Measurements from ENCODE around the gene CCL3.

DNA sequence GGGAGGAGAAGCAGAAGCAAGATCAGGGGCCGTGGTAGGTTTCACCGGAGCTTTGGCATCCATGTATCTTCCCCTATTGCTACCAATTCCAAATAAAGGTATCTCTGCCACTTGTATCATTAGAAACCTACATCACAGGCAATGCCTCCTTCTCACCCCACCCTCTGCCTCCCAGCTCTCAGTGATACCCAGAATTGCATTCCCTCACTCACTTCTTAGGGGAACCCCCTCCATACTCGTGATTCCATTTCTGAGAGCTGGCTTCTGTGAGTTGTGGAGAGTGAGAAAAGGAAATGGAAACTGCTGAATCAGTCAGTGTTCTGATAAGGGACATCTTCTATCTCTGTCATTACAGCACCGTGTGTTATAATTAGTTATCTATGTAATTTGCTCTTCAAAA, 2.3 kb upstream of the CCL3 start:
- TF ChIP-seq, protein P1, sequence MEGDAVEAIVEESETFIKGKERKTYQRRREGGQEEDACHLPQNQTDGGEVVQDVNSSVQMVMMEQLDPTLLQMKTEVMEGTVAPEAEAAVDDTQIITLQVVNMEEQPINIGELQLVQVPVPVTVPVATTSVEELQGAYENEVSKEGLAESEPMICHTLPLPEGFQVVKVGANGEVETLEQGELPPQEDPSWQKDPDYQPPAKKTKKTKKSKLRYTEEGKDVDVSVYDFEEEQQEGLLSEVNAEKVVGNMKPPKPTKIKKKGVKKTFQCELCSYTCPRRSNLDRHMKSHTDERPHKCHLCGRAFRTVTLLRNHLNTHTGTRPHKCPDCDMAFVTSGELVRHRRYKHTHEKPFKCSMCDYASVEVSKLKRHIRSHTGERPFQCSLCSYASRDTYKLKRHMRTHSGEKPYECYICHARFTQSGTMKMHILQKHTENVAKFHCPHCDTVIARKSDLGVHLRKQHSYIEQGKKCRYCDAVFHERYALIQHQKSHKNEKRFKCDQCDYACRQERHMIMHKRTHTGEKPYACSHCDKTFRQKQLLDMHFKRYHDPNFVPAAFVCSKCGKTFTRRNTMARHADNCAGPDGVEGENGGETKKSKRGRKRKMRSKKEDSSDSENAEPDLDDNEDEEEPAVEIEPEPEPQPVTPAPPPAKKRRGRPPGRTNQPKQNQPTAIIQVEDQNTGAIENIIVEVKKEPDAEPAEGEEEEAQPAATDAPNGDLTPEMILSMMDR (IDR thresholded peaks at IDR 0.05; ENCODE audit: low read depth, low read length), result no peak
- no peak for TF ChIP-seq EZH2phosphoT487 (IDR thresholded peaks at IDR 0.05; ENCODE audit: low read depth)
